Measurements from ENCODE around the gene ZNF552.

DNA sequence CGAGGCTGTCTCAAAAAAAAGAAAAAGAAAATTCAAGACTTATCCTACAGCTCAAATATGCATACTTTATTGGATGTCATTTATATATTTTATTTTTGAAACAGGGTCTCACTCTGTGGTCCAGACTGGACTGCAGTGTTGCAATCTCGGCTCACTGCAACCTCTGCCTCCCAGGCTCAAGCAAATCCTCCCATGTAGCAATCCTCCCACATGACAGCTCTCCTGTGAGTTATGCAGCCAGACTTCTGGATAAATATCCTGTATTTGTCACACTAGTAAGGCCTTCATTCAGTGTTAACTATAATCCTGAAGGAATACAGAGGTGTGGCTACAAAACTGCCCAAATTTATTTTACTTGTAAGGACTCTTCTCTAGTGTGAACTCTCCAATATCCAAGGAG lies 7.2 kb downstream of the ZNF552 start:
- TF ChIP-seq YY1 (IDR thresholded peaks at IDR 0.05; ENCODE audit: insufficient read depth, insufficient read length) (no peak), SUZ12 (IDR thresholded peaks at IDR 0.05; ENCODE audit: extremely low read depth, insufficient read depth, insufficient read length) (no peak)

Data from NT2/D1 (cell line).